IMR-90 (cell line): ENCODE results near the gene EIF3L. TPM values are rescaled to one million over a fixed set of nuclear protein-coding genes. Genes with fewer than 3 reads are reported as not detected.

ENCODE experiments used
- ATAC-seq: fragments of 200-7000 bp; cut with Tn5 transposase; 2 replicates; pipeline ENCODE4 v1.9.1; 2020; ENCODE audit warnings: low read depth, mild to moderate bottlenecking, moderate library complexity
- BruUV-seq: library from RNA; stranded (reverse); fragments of 400-500 nt; replicated peaks from 2 replicates; lab custom pipeline; 2021; lab: Mats Ljungman, UMichigan
- CTCF ChIA-PET: fragments of 300-600 bp; formaldehyde crosslinking; extraction: SDS; loops from one replicate; lab custom pipeline; 2021; ENCODE audit warnings: antibody characterized with exemption; lab: Yijun Ruan, JAX
- POLR2A ChIA-PET: fragments of 300-600 bp; sonication (Branson Sonifier 250); formaldehyde crosslinking; loops from one replicate; lab custom pipeline; 2022; ENCODE audit warnings: antibody characterized with exemption; ENCODE audit not compliant: unreplicated experiment; lab: Charles Lee
- DNase-seq: peaks from one replicate; pipeline ENCODE4 v3.0.0; 2013
- H2AFZ ChIP-seq: replicated peaks from 2 replicates; pipeline ENCODE3; 2013; ENCODE audit warnings: low read length, mild to moderate bottlenecking; ENCODE audit not compliant: poor library complexity
- H2AK5ac ChIP-seq: 2 replicates; pipeline ENCODE4 v1.6.1; 2013; ENCODE audit warnings: low read depth, low read length, inconsistent platforms
- H2AK9ac ChIP-seq: replicated peaks from 2 replicates; pipeline ENCODE3; 2013; ENCODE audit warnings: mild to moderate bottlenecking, low read depth, low read length, moderate library complexity; ENCODE audit not compliant: poor library complexity
- H2BK120ac ChIP-seq: 2 replicates; pipeline ENCODE4 v1.6.1; 2013; ENCODE audit warnings: low read depth, low read length, inconsistent platforms
- H2BK15ac ChIP-seq: 3 replicates; pipeline ENCODE4 v1.6.1; 2013; ENCODE audit warnings: low read depth, low read length, inconsistent platforms
- H2BK20ac ChIP-seq: 2 replicates; pipeline ENCODE4 v1.6.1; 2013; ENCODE audit warnings: low read depth, mild to moderate bottlenecking, inconsistent platforms, low read length, moderate library complexity
- H2BK5ac ChIP-seq: 2 replicates; pipeline ENCODE4 v1.6.1; 2013; ENCODE audit warnings: mild to moderate bottlenecking, low read depth, low read length, inconsistent platforms; ENCODE audit not compliant: poor library complexity, severe bottlenecking
- H3K14ac ChIP-seq: replicated peaks from 2 replicates; pipeline ENCODE4 v1.6.1; 2013; ENCODE audit warnings: low read depth, low read length, inconsistent platforms
- H3K18ac ChIP-seq: 2 replicates; pipeline ENCODE4 v1.6.1; 2013; ENCODE audit warnings: low read depth, low read length, control low read depth
- H3K23ac ChIP-seq: 2 replicates; pipeline ENCODE4 v1.6.1; 2013; ENCODE audit warnings: low read depth, low read length, inconsistent platforms
- H3K27ac ChIP-seq: 2 replicates; pipeline ENCODE4 v1.5.1; 2013; ENCODE audit warnings: mild to moderate bottlenecking, control low read depth, low read length; ENCODE audit not compliant: insufficient read depth
- H3K27me3 ChIP-seq: 2 replicates; pipeline ENCODE4 v1.6.1; 2013; ENCODE audit warnings: low read length; ENCODE audit not compliant: control insufficient read depth, insufficient read depth
- H3K36me3 ChIP-seq: 2 replicates; pipeline ENCODE4 v1.6.1; 2013; ENCODE audit warnings: low read length, mixed read lengths; ENCODE audit not compliant: control insufficient read depth, insufficient read depth
- H3K4ac ChIP-seq: 2 replicates; pipeline ENCODE4 v1.6.1; 2013; ENCODE audit warnings: low read depth, low read length, inconsistent platforms
- H3K4me1 ChIP-seq: 2 replicates; pipeline ENCODE4 v1.6.1; 2013; ENCODE audit warnings: low read length, mixed read lengths; ENCODE audit not compliant: control insufficient read depth, insufficient read depth
- H3K4me2 ChIP-seq: 2 replicates; pipeline ENCODE4 v1.6.1; 2013; ENCODE audit warnings: low read depth, mild to moderate bottlenecking, control low read depth, low read length, moderate library complexity
- H3K4me3 ChIP-seq: 2 replicates; pipeline ENCODE4 v1.5.1; 2013; ENCODE audit warnings: low read depth, mild to moderate bottlenecking, control low read depth, low read length, moderate library complexity; ENCODE audit not compliant: insufficient read depth
- H3K56ac ChIP-seq: 2 replicates; pipeline ENCODE4 v1.6.1; 2013; ENCODE audit warnings: low read length, inconsistent platforms; ENCODE audit not compliant: insufficient read depth; ENCODE audit errors: extremely low read depth
- H3K79me1 ChIP-seq, 2 experiments: 2 replicates each; pipeline ENCODE4 v1.6.1; 2013; ENCODE audit warnings: low read length in 2 of 2, inconsistent platforms in 1 of 2, low read depth in 1 of 2
- H3K9ac ChIP-seq: 2 replicates; pipeline ENCODE4 v1.6.1; 2013; ENCODE audit warnings: low read depth, low read length, control low read depth
- H3K9me1 ChIP-seq: 2 replicates; pipeline ENCODE4 v1.6.1; 2013; ENCODE audit warnings: low read length, inconsistent platforms; ENCODE audit not compliant: insufficient read depth
- H3K9me3 ChIP-seq: 2 replicates; pipeline ENCODE4 v1.6.1; 2013; ENCODE audit warnings: low read length; ENCODE audit not compliant: control insufficient read depth, insufficient read depth
- H4K20me1 ChIP-seq: 2 replicates; pipeline ENCODE4 v1.6.1; 2013; ENCODE audit warnings: low read length, inconsistent platforms; ENCODE audit not compliant: insufficient read depth
- H4K5ac ChIP-seq: 2 replicates; pipeline ENCODE4 v1.6.1; 2013; ENCODE audit warnings: mild to moderate bottlenecking, low read depth, low read length, control low read depth
- H4K8ac ChIP-seq, 2 experiments: 2 replicates each; pipeline ENCODE4 v1.6.1; 2013; ENCODE audit warnings: low read depth in 2 of 2, low read length in 2 of 2, control low read depth in 1 of 2, inconsistent platforms in 1 of 2
- H4K91ac ChIP-seq: 2 replicates; pipeline ENCODE4 v1.6.1; 2013; ENCODE audit warnings: low read depth, low read length, inconsistent platforms; ENCODE audit not compliant: insufficient read depth
- CEBPB ChIP-seq: IDR thresholded peaks from 2 replicates; pipeline ENCODE4 v1.6.1; 2012; ENCODE audit warnings: low read depth, low read length, improper control_type of control experiment
- POLR2A ChIP-seq: IDR thresholded peaks from 2 replicates; pipeline ENCODE4 v1.6.1; 2012; ENCODE audit warnings: mild to moderate bottlenecking, low read depth, low read length
- WGBS, 2 experiments: methylation state at CpG; one replicate each; pipeline versions ENCODE4 v1.1.5 to v1.1.7; 2013; ENCODE audit warnings: missing lambda C conversion rate in 2 of 2; ENCODE audit not compliant: insufficient read length in 1 of 2; ENCODE audit errors: extremely low coverage in 2 of 2; 5-methylcytosine and 5-hydroxymethylcytosine counted together
- dilution Hi-C: fragments of 300-500 bp; cut with HindIII; formaldehyde crosslinking; loops from one replicate; pipeline ENCODE4 v1.14.3; 2018; ENCODE audit warnings: low sequenced_read_pairs; ENCODE audit not compliant: unreplicated experiment
- in situ Hi-C: fragments of 300-500 bp; cut with MboI; formaldehyde crosslinking; loops from 3 replicates; pipeline ENCODE4 v1.14.3; 2019; ENCODE audit warnings: low sequenced_read_pairs, inconsistent platforms, mixed read lengths
- intact Hi-C: fragments of 100-400 bp; cut with micrococcal nuclease; formaldehyde crosslinking; loops from 2 replicates; pipeline ENCODE4 v1.10.0; 2022
- polyA plus RNA-seq, 3 experiments: library from polyadenylated mRNA; depleted of rRNA; stranded (reverse); fragments of >200 nt; gene quantifications; 2 replicates each; pipeline ENCODE4 v1.2.3, GENCODE V29; 2012; ENCODE audit warnings: low replicate concordance in 1 of 3
- total RNA-seq: library from RNA; depleted of rRNA; stranded (reverse); fragments of >200 nt; gene quantifications from 2 replicates; pipeline ENCODE4 v1.2.3, GENCODE V29; 2012

EIF3L gene
- total and polyA plus RNA-seq, 2 of the 4 experiments (the other 2 are of a cell fraction), result 391 to 593 TPM

DNA sequence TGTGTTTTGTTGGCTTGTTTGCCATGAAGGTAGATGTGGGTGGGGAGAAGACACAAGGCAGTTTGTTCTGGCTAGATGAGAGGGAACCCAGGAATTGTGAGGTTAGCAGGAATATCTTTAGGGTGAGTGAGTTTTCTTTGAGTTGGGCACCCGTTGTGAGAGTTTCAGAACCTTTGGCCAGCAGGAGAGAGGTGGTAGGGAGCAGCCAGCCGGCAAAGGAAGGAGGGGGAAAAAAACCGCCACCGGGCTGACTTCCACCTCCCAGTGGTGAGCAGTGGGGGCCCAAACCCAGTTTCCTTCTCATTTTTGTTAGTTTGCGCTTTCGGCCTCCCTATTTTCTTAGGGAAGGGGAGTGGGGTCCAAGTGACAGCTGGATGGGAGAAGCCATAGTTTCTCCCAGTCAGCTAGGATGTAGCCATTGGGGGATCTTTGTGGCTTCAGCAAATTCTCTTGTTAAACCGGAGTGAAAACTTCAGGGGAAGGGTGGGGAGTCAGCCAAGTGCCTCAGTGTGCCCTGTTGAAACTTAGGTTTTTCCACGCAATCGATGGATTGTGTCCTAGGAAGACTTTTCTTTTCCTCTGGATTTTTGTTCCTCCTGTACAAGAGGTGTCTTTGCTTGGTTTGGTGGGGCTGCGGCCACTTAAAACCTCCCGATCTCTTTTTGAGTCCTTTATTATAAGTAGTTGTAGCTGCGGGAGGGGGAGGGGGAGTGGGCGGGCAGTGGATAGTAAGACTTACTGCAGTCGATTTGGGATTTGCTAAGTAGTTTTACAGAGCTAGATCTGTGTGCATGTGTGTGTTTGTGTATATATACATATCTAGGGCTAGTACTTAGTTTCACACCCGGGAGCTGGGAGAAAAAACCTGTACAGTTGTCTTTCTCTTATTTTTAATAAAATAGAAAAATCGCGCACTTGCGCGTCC is 42.5 kb upstream of the EIF3L start:
- Histone ChIP-seq H3K14ac (peak overlapping the region; percentile 64), H2AK9ac (peak overlapping the region; percentile 73), H3K4me3 (peak overlapping the region; percentile 52), H3K9ac (peak overlapping the region; percentile 35), H3K36me3 (no peaks in the 10 kb centered on the region), H2BK20ac (no peak overlapping the region), H3K27ac (no peak overlapping the region), H3K9me3 (no peaks in the 10 kb centered on the region), H4K20me1 (peaks cover 8% of the 10 kb centered on the region; the same call in 1 of the 2 replicates), H4K5ac (no peak overlapping the region), H2AK5ac (peak overlapping the region; percentile 56), H2BK5ac (peak overlapping the region; percentile 4), H3K27me3 (no peaks in the 10 kb centered on the region), H4K8ac (peak overlapping the region in 1 of 2 experiments; percentile 19; a peak in 1 of 4 replicates), H2BK120ac (no peak overlapping the region), H3K56ac (peak overlapping the region; percentile 34; the same call in 1 of the 2 replicates), H3K4me1 (peaks cover 12% of the 10 kb centered on the region), H2BK15ac (no peak overlapping the region), H3K18ac (no peak overlapping the region), H3K4ac (peak overlapping the region; percentile 48), H4K91ac (no peak overlapping the region), H2AFZ (peak overlapping the region; percentile 64), H3K23ac (peak overlapping the region; percentile 93), H3K79me1 (peaks cover 11 to 44% of the 10 kb centered on the region in 2 experiments; a peak in 3 of 4 replicates), H3K4me2 (peak overlapping the region; percentile 91), H3K9me1 (peaks cover 5% of the 10 kb centered on the region; the same call in 1 of the 2 replicates)
- DNase-seq, result peak; percentile 52
- ChIA-PET CTCF (interaction anchor here (1.0 to 3.2 kb wide), 3 partner anchors 11 to 164 kb away, joined by 3 to 10 read pairs (median 3); no protein-coding TSS in a partner anchor), POLR2A (no interaction called here)
- in situ Hi-C loops (no loop called here), dilution Hi-C loops (no loop called here), intact Hi-C loops (loop anchor here (5.0 kb wide), 1 partner anchor 36 kb away; the partner anchor contains the start of gene ANKRD54)
- 5% methylated on average over 4 of the region's 19 CpGs; no CpG with 5 or more reads in 1 of the 2 experiments for WGBS, 2 experiments
- BruUV-seq, result no TSS peak
- ATAC-seq, result no peak
- TF ChIP-seq POLR2A, result peak; percentile 57
- no peak for TF ChIP-seq CEBPB
